NCI-H1092 treated with DMSO at 0.1 percent for 48 hours (cell line): ENCODE measurements around the gene RPUSD4.

Source experiments
- DNase-seq: peaks from one replicate; lab custom pipeline; 2025; lab: John Stamatoyannopoulos, UW

RPUSD4 gene

DNA sequence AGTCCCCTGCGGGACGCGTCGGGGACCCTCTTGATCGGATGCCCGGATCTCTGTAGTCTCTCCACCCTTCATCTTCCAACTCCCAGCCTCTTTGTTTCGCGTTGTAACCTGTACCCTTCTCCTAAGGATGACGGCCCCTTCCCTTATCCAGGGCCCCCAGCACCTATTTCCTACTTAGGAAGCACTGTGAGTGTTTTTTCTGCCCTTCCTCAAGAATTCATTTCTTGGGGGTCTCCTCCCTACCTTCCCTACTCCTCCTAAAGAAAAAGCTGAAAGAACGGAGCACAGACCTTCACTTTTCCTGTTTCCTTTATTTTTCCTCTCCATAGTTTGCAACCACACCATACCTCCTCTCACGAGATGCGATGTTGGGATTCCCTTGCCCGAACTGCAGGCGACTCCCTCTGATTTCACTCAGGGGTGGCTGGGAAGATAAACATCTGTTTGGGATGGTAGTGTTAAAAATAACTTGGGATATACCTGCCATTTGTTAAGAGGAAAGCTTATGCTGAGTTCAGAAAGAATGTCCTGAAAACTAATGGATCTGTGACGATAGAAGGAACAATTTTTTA lies 725 bp upstream of the RPUSD4 start:
- DNase-seq = no peak

DNA sequence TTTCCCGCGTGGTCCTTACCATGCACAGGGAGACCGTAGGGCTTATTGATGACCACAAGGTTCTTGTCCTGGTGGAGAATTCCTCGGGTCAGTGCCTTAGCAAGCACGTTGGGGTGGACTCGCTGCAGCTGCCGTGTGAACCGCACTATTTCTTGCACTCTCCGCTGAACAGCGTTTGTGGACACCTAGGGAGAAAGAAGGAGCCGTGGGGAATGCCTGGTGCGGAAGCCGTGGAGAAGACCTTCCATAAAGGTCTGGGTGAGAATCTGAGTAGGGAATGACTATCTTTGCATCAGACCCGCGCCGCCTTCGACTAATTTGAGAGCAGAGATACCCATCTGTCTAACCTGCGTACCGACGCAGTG lies 597 bp downstream of the RPUSD4 start:
- DNase-seq = no peak

DNA sequence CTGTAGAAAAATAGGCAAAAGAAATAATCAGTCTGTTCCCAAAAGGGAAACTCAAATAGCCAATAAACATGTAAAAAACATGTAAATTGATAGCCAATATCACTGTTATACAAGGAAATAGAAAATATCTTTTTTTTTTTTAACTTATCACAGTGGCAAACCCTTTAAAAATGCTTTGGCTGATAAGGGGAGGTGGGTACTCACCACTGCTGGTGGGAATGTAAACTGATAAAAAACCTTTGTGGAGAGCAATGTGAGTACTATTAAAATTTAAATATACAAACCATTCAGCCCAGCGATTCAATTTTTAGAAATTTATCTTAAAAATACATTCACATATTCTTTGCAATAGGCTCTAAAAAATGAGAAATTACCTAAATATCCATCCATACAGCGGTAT lies 3.6 kb downstream of the RPUSD4 start:
- no peak for DNase-seq

DNA sequence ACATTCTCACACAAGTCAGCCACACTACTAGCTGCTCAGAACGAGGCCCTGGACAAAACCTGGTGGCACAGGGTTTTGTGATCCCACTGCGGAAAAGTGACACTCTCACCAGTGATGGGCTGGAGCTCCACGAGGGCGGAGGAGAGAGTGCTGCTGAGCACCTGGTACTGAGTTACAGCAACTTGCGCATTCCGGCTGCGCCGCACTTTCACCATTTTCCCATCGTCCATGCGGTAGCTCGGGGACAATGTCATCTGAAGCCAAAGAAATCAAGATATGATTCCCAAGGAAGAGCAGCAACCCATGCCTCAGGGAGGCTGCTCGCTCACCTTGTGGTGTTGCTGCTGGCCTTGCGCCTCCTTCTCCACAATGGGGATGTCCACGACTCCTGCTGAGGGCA lies 6.1 kb downstream of the RPUSD4 start:
- DNase-seq = no peak

DNA sequence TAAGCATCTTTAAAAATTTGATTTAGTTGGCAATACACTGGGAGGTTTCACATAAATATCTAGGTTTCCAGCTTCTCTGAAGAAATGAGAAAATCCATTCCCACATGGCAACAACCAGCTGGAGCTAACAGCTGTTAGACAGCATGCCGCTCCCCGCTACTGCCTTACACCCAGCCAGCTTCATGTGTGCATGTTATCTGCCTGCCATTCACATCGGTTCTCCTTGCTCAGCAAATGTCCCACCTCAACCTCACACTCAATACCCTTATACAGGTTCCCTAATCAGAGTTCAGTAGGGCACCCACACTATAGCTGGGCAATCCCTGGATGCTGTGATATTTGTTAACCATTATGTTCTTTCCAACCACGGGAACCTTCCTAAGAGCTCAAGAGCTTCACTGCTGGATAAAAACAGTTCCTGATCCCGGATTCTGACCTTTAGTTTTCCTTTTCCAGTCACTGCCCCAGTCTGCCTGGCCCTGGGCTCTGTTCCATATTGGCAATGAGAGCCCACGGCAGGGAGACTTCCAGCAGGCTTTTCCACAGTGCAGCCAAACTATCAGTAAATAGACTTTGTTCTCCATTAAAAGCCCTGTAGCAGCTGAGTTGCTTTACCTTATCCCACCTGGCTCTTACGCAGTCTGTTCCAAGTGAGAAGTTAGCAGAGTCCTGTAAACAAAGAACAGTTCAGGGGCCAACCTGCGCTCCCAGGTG lies 8.6 kb downstream of the RPUSD4 start:
- DNase-seq = no peak

DNA sequence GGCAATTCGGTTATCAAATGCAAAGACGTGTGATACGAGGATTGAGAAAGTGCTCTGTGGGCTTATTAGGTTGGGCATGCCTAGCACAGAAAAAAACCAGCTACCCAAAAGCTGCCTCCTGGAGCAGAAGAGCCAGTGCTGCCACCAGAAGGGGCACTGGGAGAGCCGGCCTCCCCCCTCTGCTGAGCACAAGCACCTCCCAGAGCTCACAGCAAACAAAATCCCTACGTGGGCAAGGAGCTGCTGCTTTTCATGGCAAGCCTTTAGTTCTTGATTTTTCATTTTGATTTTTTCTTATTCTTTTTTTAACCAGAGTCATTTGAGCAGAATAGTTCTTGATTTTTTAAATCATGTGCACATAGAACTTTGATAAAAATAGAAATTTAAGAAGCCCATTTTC lies 12.8 kb downstream of the RPUSD4 start:
- DNase-seq = no peak

DNA sequence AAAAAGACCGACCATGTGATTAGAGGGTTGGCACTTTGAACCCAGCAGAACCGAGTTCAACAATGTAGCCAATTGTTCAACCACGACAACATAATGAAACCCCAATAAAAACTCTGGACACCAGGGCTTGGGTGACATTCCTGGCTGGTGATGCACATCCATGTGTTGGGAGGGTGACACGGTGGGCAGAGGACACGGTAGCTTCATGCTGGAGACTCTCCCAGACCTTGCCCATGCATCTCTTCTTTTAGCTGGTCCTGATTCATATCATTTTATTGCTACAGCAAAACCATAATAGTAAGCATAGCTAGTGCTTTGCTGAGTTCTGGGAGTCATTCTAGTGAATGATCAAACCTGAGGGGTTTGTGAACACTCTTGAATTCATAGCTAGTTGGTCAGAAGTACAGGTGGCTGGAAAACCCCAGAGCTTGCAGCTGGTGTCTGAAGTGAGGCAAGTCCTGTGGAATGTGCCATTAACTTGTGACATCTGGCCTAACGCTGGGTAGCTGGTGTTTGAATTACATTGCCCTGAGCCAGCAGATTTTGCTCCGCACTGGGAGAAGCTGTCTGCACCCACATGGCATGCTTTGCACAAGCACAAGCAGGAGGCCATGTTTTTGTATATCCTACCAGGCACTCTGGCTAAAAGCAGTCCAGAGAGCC lies 14.0 kb downstream of the RPUSD4 start:
- no peak for DNase-seq

DNA sequence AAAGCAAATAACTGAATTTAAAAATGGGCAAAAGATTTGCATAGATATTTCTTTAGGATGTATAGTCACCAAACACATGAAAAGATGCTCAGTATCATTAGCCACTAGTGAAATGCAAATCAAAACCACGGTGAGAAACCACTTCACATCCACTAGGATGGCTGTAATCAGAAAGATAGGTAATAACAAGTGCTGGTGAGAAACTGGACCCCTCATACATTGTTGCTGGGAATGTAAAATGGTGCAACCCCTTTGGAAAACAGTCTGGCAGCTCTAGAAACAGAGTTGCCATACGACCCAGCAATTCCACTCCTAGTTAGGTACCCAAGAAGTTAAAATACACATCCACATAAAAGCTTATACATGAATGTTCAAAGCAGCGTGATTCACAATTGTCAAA lies 16.3 kb downstream of the RPUSD4 start:
- no peak for DNase-seq

DNA sequence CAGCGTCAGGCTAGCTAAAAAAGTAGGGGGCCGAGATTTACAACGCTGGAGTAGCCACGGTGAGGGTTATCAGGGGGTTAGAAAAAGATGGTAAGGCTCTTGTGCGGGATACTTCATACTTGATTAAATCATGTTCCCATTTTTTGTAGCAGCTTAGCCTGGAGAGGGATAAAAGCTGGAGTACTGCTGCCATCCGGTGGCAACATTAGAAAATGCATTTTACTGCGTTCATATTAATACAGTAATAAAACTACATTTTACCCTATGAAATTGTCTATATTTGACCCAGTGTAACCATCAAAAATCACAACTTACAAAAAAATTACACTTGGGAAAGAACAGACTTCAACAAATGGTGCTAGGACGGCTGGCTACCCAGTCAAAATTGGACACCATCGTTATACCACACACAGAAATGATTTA lies 17.3 kb downstream of the RPUSD4 start:
- peak; percentile 62 for DNase-seq

DNA sequence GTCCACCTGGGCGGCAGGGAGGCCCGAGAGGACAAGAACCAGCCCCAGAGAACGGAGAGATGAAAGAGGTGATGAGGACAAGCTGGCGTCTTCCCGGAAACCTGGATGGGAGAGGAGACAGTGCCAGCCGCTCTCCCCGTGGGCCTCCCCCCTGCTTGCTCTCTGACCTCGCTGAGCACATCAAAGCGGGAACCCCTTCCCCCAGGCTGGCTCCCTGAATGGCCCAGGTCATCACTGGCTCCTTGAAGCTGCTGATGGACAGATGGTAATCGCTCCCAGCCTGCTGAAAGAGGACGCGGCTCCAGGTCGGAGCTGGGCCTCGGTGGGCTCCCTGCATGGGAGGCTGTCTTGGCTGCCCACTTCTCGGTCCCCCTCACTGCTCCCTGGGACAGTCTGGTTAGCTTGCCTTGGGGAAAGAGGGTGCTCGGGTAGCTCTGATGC lies 18.4 kb downstream of the RPUSD4 start:
- DNase-seq = no peak

DNA sequence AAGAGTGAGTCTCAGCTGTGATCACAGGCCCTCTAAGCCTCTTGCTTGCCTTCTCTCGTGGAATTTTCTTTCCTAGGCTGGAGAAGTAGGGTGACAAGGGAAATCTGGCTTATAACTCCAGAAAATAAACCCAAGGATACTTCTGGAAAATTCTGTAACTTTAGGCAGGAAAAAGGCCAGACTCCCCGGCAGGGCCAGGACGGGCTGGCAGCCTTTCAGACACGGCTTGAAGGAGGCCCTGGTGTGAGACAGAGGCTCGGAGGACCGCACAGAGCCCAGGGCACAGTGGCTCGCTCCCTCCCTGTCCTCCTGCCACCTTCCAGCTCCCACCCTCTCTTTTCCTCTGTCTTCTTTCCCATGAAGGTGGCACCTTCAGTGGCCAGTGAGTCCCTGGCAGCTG lies 19.1 kb downstream of the RPUSD4 start:
- DNase-seq = no peak

DNA sequence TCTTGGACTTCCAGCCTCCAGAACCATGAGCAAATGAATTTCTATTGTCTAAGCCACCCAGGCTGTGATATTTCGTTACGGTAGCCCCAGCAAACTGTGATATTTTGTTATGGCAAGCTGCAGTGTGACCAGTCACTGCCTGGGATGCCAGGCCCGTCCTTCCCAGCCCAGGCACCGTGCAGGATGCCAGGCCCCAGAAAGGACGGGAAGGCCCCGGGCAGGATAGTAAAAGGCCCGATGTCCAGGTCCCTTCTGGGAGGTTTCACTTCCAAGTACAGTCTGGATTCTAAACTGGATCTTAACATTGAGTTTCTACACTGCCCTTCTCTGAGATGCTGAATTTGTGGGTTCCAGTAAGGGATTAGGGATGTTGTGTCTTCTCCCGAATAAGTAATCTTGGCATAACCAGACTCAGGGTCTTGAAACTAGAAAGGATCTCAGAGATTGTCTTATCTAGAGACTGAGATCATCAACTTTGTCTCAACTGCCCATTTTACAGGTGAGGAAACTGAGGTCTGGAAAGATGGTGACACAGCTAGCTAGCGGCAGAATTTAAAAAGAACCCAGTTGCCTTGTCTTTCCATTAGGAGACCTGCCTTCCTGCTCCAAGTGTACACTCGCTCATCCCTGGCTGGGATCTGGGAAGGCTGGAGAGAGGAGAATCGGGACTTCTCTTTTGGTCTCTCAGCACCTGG lies 19.9 kb downstream of the RPUSD4 start:
- DNase-seq = no peak

DNA sequence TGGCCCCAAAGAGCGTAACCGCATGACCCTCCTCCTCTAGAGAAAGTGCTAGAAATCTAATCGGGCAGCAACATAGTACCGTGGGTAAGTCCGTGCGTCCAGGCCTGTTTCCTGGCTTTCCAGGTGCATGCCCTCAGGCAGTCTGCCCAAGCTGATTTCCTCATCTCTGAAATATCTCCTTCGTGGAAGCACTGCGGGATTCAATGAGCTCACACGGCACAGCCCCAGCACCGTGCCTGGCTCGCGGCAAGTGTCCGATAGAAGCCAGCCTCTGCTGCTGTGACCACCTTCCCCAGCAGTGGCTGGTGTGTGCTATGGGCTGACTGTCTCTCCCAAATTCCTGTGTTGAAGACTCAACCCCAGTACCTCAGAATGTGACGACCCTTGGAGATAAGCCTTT lies 20.7 kb downstream of the RPUSD4 start:
- DNase-seq = no peak

DNA sequence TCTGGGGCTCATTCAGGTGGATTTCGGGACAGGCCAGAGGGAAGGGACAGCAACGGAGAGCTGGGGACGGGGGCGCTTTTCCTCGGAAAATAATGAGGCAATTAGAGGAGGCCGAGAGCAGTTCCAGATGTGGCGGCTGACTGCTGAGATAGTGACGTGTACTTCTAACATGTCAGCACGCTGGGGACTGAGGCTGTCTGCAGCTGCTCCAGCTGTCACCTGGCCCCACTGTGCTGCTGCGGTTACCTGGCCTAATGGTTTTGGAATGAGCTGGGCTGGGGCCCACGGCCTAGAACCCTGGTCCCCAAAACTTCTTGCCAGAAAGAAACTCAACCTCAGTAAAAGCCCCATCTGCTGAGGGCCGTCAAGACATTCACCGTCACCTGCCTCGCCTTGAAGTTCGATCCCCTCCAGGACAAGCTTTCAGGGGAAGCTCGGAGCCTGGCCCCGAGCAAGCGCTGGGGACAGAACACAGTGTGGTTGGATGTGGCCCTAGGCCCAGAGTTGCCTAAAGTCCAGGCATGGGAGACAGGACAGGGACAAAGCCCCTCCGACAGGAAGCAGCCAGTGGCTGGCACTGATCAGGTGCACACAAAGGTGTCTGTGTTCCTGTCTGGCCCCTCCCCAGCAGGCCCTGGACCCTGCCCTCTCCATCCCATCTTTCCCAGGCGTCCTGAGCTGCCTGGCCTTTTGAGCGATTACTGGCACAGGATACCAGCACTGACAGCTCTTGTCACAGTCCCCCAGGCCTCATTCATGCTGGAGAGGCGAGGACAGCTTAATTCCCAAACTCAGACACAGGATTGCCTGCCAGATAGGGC lies 22.1 kb downstream of the RPUSD4 start:
- no peak for DNase-seq

DNA sequence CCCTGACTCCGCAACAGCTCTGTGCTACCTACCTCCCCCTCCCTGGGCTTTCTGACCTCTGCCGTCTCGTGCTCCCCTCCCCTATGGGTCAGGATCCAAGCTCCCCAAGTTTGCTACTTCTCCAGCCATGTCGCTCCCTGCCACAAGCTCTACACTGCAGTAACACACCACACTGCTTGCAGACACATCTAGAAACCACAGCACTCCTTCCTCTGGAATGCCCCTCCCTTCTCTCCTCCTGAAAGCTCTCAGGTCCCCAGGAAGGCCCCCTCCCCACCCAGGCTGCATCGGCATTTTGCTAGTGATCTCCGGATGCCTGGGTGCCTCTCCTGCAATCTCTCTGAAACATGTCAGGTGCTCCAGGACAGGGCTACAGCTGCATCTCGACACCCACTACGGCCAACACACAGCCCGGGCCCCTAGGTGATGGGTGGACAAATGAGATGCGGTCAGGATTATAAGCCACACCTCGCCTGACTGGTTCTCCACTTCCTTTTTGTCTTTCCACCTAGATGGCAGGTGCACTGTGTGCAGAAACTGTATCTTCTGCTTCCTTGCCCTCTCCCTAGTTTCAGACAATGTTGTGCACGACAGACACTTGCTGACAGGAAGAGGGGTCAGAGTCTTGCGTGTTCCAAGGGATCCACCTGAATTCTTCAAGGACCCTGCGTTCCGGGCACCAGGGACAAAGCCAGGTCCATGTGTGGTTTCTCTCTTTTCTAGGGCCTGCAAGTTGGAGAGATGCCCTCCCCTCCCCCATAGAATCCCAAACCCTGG lies 22.9 kb downstream of the RPUSD4 start:
- no peak for DNase-seq

DNA sequence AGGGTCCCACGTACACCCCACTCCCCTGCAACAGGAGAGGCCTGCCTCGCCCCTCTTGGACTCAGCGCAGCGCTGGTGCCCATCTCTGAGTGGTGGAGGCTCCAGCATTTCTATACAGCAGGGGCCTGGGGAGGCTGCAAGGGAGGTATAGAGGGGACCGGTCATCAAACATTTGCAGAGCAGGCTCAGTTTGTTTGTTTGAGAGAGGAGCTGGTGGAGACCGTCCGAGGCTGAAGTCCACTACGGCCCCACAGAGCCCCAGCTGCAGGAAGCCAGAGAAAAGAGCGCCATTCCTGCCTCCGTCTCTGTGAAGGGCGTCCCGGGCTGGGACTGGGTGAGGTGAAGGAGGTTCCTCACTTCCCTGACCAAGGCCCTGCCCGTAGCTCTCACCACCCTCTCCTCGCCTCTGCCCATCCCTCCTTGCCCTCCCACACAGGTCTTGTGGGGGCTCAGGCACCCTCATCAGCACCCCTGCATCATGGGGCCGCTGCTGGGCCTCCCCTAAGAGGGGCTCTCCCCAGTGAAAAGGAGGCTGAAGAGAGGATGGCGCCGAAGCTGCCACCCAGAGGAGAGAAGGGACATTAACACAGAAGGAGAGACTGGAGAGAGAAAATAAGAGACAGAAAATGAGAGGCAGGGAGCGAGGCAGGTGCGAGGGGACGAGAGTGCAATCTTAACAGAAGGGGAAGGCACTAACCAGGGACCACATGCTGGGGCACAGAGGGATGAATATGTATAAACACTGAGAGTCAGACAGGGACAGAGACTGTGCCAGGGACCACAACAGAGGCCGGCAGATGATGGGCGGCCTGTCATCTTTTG lies 24.5 kb downstream of the RPUSD4 start:
- DNase-seq = peak; percentile 67

DNA sequence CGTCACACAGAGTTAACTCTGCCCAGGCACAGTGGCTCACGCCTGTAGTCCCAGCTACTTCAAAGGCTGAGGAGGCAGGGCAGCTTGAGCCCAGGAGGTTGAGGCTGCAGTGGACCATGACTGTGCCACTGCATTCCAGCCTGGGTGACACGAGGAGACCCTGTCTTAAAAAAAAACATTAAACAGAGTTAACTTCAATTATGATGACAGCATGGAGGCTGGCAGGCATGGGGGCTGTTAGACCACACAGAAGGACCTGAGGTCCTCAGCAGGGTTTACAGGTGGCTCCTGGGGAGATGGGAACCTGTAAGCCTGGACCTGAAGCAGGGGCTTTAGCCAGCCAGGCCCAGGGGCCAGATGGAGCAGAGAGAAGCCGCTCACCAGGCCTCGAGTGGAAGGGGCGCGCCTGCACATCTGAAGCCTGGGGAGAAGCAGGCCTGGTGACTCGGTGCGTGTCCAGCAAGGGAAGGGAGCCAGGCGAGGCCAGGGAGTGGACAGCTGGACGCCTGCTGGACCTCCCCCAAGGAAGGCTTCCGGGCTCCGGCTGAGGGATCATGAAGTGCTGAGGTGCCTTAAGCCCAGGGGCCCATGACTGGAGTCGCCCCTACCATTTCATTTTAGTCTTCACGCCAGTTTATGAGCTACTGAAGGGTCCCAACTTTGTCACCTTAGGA lies 25.3 kb downstream of the RPUSD4 start:
- DNase-seq = no peak

DNA sequence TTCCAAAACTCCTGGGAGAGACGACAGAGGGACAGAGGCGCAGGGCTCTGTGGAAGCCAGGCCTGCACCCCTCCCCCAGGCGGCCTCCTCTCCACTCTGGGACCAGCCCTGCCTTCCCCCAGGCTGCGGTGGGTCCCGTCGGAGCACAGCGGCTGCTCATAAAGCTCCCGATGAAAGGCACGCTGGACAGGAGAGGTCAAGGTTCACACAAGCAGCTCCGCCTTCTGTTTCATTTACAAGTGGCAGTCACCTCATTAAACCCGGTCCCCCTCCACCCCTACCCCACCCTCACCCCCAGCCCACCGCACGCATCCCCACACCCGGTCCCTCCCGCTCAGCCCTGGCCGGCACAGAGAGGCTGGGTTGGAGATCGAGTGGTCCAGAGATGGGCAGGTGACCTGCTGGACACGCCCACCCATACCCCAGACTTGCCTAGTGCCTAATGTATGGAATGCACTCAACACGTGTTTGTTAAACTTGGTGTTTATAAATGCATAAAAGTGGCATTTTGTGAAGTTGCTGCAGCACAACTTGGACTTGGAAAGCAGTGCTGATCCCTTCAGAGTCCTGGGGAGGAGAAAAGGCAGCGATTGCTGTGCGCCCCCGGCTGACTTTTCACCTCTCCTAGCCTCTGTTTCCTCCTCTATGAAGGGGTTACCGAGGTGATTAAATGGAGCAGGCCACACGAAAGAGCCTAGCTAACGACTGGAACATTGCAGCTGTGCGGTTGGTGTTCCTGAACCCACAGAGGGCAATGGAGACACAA lies 26.0 kb downstream of the RPUSD4 start:
- DNase-seq = no peak

DNA sequence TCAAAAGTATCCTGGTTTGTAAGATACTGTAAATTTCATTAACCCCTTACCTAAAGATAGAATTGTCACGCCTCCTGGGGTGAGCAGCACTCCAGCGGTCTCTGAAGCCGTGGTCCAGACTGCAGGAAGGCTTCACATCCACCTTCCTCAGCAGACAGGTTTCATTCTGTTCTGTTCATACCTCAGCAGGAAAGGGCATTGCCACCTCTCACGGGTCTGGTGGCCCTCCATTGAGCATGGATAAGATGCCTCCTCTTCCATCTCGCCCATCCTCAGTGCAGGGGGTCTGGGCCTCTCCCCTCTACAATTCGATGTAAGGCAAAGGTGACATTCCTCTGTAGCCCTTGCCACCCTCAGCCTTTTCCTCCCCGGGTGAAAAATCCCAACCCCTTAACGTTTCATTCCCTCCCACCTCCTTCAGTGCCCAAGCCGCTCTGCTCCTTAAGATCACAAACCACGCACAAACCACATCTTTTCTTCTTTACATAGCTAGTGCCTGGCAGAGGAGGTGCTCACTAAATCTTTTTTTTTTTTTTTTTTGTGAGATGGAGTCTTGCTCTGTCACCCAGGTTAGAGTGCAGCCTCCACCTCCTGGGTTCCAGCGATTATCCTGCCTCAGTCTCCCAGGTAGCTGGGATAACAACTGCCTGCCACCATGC lies 28.5 kb downstream of the RPUSD4 start:
- DNase-seq = no peak
